HFFc6 (cell line): Measurements from ENCODE around the gene DISC1. TPM values are rescaled to one million over a fixed set of nuclear protein-coding genes. Genes with fewer than 3 reads are reported as not detected.

ENCODE experiments used
- DNase-seq: peaks from one replicate; pipeline ENCODE4 v3.0.0-alpha.2; 2018
- H3K27ac Mint-ChIP-seq: 2 replicates; pipeline ENCODE4 v1.8.0; 2020; ENCODE audit warnings: mild to moderate bottlenecking, mixed read lengths
- H3K27me3 Mint-ChIP-seq: 2 replicates; pipeline ENCODE4 v1.8.0; 2021; ENCODE audit warnings: mild to moderate bottlenecking, moderate library complexity, mixed read lengths; ENCODE audit not compliant: insufficient read depth
- H3K36me3 Mint-ChIP-seq: 2 replicates; pipeline ENCODE4 v1.8.0; 2021; ENCODE audit warnings: low read depth, mixed read lengths
- H3K4me1 Mint-ChIP-seq: 2 replicates; pipeline ENCODE4 v1.8.0; 2020; ENCODE audit warnings: low read depth, mixed read lengths
- H3K4me3 Mint-ChIP-seq: 2 replicates; pipeline ENCODE4 v1.8.0; 2020; ENCODE audit warnings: mild to moderate bottlenecking, moderate library complexity, mixed read lengths
- H3K9me3 Mint-ChIP-seq: 2 replicates; pipeline ENCODE4 v1.8.0; 2020; ENCODE audit warnings: mild to moderate bottlenecking, mixed read lengths
- total RNA-seq, 6 experiments: library from RNA; stranded (reverse); fragmentation: NEBNext Ultra II Directional; extraction: Animal tissue kit (Norgen Biotek cat#: 25700); gene quantifications; 2 replicates in 1 of 6; 3 replicates in 5 of 6; pipeline ENCODE4 v1.2.3, GENCODE V29; 2021
- TF ChIP-seq, protein P1 (sequence below): fragments of 200-600 bp; sonication (generic); IDR thresholded peaks from 2 replicates; pipeline ENCODE4 v1.5.0; 2021; ENCODE audit warnings: antibody characterized with exemption, mild to moderate bottlenecking

The DISC1 gene
- total RNA-seq, 6 experiments from 2014 or later, result 1.3 to 4.3 (median 1.9) TPM

DNA sequence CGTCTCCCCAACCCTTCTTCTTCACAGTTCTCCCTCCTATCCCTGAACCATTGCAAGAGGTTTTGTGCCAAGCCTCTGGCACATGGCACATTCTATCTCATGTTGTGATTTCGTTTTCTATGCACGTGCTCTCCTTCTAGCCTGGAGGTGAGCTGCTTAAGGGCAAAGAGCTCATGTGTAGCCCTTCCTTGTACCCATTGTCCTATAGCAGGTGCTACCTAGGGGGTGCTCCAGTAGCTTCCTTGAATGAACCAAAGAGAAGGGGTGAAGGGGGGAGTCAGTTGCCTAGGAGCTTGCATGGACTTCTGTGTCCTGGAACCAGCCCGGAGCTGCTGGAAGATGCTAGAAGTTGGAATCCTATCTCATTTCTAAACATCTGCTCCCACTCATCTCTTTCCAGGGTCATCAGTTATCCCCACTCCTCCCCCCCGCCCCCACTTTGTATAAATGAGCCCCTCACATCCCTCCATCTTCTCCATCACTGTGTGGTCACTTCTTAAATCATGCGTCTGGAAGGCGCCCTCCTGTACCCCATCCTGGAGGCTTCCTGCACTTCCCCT lies 535 bp upstream of the DISC1 start:
- TF ChIP-seq, protein P1, sequence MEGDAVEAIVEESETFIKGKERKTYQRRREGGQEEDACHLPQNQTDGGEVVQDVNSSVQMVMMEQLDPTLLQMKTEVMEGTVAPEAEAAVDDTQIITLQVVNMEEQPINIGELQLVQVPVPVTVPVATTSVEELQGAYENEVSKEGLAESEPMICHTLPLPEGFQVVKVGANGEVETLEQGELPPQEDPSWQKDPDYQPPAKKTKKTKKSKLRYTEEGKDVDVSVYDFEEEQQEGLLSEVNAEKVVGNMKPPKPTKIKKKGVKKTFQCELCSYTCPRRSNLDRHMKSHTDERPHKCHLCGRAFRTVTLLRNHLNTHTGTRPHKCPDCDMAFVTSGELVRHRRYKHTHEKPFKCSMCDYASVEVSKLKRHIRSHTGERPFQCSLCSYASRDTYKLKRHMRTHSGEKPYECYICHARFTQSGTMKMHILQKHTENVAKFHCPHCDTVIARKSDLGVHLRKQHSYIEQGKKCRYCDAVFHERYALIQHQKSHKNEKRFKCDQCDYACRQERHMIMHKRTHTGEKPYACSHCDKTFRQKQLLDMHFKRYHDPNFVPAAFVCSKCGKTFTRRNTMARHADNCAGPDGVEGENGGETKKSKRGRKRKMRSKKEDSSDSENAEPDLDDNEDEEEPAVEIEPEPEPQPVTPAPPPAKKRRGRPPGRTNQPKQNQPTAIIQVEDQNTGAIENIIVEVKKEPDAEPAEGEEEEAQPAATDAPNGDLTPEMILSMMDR, result no peak
- peaks cover 46% of the 10 kb centered on the region for H3K4me1 Mint-ChIP-seq
- H3K36me3 Mint-ChIP-seq, result no peaks in the 10 kb centered on the region
- no peaks in the 10 kb centered on the region for H3K9me3 Mint-ChIP-seq
- peak overlapping the region; percentile 90 for H3K4me3 Mint-ChIP-seq
- H3K27ac Mint-ChIP-seq, result peak overlapping the region; percentile 65
- peaks cover 3% of the 10 kb centered on the region for H3K27me3 Mint-ChIP-seq
- DNase-seq, result no peak

DNA sequence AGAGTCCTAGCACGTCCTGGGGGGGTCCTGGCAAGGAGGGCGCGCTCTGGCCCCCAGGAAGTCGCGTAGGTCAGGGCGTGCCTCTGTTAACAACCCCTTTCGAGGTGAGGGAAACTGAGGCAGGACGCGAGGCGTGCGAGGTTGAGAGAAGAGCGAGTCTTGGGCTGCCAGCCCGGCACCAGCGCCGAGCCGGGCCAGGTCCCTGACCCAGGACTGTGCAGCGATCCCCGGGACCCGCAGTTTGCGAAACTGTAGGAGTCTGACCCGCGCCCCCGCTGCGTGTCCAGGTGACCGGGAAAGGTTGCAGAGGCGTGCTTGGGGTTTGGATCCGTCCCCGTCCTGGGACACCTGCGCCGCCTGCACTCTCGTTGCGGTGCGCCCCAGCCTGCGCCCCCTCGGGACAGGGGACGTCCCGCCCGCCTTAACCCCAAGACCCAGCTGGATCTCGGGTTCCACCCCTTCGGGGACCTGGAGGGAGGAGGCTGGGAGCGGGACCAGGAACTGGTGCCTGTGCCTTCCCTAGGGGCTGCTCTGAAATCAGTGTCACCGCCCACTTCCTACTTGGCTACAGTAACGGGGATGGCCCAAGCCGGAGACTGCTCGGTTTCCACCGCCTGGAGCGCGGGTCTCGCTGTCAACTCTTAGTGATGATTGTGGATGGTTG lies 493 bp downstream of the DISC1 start:
- TF ChIP-seq, protein P1, result no peak
- H3K4me1 Mint-ChIP-seq, result peaks cover 57% of the 10 kb centered on the region
- peak; percentile 18 for DNase-seq
- no peaks in the 10 kb centered on the region for H3K36me3 Mint-ChIP-seq
- no peaks in the 10 kb centered on the region for H3K9me3 Mint-ChIP-seq
- no peaks in the 10 kb centered on the region; the same call in 1 of the 2 replicates for H3K27me3 Mint-ChIP-seq
- H3K27ac Mint-ChIP-seq, result no peak overlapping the region
- peak overlapping the region; percentile 90 for H3K4me3 Mint-ChIP-seq

DNA sequence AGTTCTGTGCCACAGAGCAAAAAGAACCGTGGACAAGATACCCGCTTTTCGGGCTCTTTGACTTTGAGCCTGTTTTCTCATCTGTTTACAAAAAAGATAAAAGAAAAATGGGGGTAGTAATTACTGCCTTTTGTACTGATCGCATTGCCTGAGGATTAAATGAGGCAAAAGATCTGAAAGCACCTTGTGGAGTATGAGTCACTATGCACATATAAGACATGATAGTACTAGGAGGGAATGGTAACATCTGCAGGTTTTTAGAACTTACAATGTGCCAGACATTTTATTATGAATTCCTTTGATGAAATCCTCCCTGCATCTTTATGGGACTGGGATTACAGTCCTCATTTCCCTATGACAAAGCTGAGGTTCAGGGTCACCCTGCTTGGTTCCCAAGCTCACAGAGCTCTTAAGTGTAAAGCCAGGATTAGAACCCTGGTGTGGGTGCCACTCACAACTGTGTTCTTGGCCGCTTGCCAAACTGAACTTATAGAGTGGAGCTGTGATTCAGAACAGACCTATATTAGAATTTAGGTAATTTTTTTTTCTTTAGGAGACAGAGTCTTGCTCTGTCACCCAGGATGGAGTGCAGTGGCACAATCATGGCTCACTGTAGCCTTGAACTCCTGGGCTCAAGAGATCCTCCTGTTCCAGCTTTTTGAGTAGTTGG lies 1.8 kb downstream of the DISC1 start:
- Mint-ChIP-seq H3K27ac (peak overlapping the region; percentile 14; the same call in 1 of the 2 replicates), H3K27me3 (no peaks in the 10 kb centered on the region; the same call in 1 of the 2 replicates), H3K4me3 (no peak overlapping the region), H3K36me3 (no peaks in the 10 kb centered on the region), H3K4me1 (peaks cover 63% of the 10 kb centered on the region), H3K9me3 (no peaks in the 10 kb centered on the region)
- TF ChIP-seq, protein P1, result no peak
- DNase-seq, result peak; percentile 26

DNA sequence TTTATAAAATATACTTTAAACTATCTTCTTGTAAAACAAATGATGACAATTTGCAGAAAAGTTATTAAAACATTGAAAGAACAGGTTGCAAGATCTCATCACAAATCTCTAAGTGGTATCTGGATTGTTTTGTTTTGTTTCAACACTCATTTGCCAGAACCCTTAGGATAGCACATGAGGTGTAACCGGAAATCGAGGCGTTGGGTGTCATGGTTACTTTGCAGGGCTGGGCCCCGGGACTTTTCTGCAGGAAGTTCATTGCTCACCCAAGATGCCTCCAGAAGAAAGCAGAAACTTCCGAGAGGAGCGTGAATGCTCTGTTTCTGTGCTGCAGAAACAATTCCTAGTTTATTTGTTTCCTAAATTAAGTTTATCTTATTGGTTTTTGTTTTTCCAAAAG lies 2.5 kb downstream of the DISC1 start:
- no peak for DNase-seq

DNA sequence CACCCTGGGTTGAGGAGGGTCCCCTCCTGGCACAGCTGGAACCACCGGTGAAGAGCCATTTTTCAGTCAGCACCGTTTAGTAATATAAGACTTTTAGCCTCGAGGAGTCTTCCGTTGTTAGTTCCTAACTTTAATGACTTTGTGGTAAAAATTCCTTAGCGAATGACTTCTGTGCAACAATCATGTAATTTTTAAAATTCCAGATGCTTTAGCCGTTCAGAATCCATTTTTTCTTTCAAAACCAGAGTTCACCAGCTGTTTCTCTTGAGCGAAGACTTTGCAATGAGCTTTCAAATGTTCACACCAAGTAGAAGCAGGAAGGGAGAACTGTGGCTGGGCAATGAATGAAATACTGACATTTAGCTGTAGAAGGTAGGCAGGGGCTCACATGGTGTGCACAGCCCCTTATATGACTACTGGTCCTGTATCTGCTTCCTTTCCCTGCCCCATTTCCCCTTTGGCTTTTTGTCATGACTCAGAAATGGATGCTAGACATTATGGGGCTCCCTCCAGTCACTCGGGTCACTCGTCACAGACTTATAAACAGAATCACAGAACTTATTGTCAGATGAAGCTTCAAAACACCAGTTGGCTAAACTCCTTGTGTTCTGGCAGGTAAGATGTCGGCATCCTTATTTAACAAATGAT lies 4.1 kb downstream of the DISC1 start:
- H3K9me3 Mint-ChIP-seq, result no peaks in the 10 kb centered on the region
- DNase-seq, result peak; percentile 75
- TF ChIP-seq, protein P1, result no peak
- H3K27ac Mint-ChIP-seq, result peak overlapping the region; percentile 77
- peak overlapping the region; percentile 68 for H3K4me3 Mint-ChIP-seq
- H3K36me3 Mint-ChIP-seq, result no peaks in the 10 kb centered on the region; the same call in 1 of the 2 replicates
- peaks cover 78% of the 10 kb centered on the region for H3K4me1 Mint-ChIP-seq
- H3K27me3 Mint-ChIP-seq, result no peaks in the 10 kb centered on the region

More for the DNA sequence above, 2.5 kb downstream of the DISC1 start:
- Mint-ChIP-seq H3K4me1 (peaks cover 67% of the 10 kb centered on the region), H3K27ac (no peak overlapping the region), H3K4me3 (no peak overlapping the region), H3K9me3 (no peaks in the 10 kb centered on the region), H3K27me3 (no peaks in the 10 kb centered on the region; the same call in 1 of the 2 replicates), H3K36me3 (no peaks in the 10 kb centered on the region)
- TF ChIP-seq, protein P1, result no peak
